Vagina (tissue), 2 donors: ENCODE data around the gene RNPEPL1. TPM values are rescaled to one million over a fixed set of nuclear protein-coding genes. Genes with fewer than 3 reads are reported as not detected.

ENCODE experiments used
- DNase-seq, 2 donors: peaks; one replicate each; pipeline ENCODE4 v3.0.0-alpha.2; 2017; ENCODE audit errors: extremely low spot score in 2 of 2
- H3K27ac ChIP-seq: fragments of 200-600 bp; sonication (generic); one replicate; pipeline ENCODE4 v1.5.1; 2019
- H3K27me3 ChIP-seq: fragments of 200-600 bp; sonication (generic); one replicate; pipeline ENCODE4 v1.5.1; 2019
- H3K36me3 ChIP-seq, 2 donors: fragments of 200-600 bp; sonication (generic); one replicate each; pipeline ENCODE4 v1.5.1; 2017 to 2019
- H3K4me1 ChIP-seq: fragments of 200-600 bp; sonication (generic); one replicate; pipeline ENCODE4 v1.5.1; 2019
- H3K4me3 ChIP-seq, 2 donors: fragments of 200-600 bp; sonication (generic); 1 replicate in 1 of 2; 2 replicates in 1 of 2; pipeline ENCODE4 v1.5.1; 2016 to 2019
- H3K9me3 ChIP-seq: fragments of 200-600 bp; sonication (generic); one replicate; pipeline ENCODE4 v1.5.1; 2019
- POLR2A ChIP-seq, 2 donors: fragments of 450-650 bp; IDR thresholded peaks; one replicate each; pipeline ENCODE4 v1.6.1; 2017; ENCODE audit warnings: antibody characterized with exemption in 2 of 2, mild to moderate bottlenecking in 2 of 2, moderate library complexity in 2 of 2
- POLR2AphosphoS5 ChIP-seq, 2 donors: sonication (generic); formaldehyde crosslinking; IDR thresholded peaks; one replicate each; pipeline ENCODE4 v1.9.0; 2017; ENCODE audit warnings: antibody characterized with exemption in 2 of 2, mild to moderate bottlenecking in 2 of 2, low read depth in 1 of 2; ENCODE audit not compliant: insufficient read depth in 1 of 2
- intact Hi-C: fragments of 100-400 bp; cut with DNase I; formaldehyde crosslinking; loops from one replicate; pipeline ENCODE4 v1.15.1; 2023
- total RNA-seq: library from RNA; depleted of rRNA; stranded (reverse); fragments of >200 nt; gene quantifications from one replicate; pipeline ENCODE4 v1.2.3, GENCODE V29; 2016
- TF ChIP-seq, protein P1 (sequence below), 3 experiments: fragments of 450-650 bp in 2 of 3; fragments of 200-600 bp in 1 of 3; sonication (generic) in 1 of 3; IDR thresholded peaks; one replicate each; pipeline ENCODE4 v1.5.1; 2017 to 2019; ENCODE audit warnings: antibody characterized with exemption in 3 of 3, mild to moderate bottlenecking in 2 of 3, moderate library complexity in 2 of 3

RNPEPL1 gene
- total RNA-seq, 1 donor from 2014 or later: 65.1 TPM

DNA sequence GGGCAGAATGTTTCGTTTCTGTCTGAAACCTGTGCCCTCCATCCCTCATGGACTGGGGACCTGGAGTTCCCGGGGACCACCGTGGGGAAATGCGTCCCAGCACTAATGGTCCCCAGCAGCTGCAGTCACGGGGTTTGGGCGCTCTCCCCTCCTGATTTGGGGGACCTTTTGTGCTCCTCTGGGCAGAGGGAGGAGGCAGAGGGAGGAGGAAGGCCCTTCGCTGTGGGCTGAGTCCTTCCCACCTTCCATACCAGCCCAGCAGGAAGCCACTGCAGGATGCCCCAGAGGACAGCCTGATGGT, 60.2 kb downstream of the RNPEPL1 start:
- intact Hi-C loops: no loop called here
- no peak for TF ChIP-seq POLR2A (IDR thresholded peaks at IDR 0.05)
- TF ChIP-seq, protein P1, sequence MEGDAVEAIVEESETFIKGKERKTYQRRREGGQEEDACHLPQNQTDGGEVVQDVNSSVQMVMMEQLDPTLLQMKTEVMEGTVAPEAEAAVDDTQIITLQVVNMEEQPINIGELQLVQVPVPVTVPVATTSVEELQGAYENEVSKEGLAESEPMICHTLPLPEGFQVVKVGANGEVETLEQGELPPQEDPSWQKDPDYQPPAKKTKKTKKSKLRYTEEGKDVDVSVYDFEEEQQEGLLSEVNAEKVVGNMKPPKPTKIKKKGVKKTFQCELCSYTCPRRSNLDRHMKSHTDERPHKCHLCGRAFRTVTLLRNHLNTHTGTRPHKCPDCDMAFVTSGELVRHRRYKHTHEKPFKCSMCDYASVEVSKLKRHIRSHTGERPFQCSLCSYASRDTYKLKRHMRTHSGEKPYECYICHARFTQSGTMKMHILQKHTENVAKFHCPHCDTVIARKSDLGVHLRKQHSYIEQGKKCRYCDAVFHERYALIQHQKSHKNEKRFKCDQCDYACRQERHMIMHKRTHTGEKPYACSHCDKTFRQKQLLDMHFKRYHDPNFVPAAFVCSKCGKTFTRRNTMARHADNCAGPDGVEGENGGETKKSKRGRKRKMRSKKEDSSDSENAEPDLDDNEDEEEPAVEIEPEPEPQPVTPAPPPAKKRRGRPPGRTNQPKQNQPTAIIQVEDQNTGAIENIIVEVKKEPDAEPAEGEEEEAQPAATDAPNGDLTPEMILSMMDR (IDR thresholded peaks at IDR 0.05): no peak
- TF ChIP-seq POLR2AphosphoS5 (IDR thresholded peaks at IDR 0.05; ENCODE audit: insufficient read depth in 1 of 2, low read depth in 1 of 2): no peak

DNA sequence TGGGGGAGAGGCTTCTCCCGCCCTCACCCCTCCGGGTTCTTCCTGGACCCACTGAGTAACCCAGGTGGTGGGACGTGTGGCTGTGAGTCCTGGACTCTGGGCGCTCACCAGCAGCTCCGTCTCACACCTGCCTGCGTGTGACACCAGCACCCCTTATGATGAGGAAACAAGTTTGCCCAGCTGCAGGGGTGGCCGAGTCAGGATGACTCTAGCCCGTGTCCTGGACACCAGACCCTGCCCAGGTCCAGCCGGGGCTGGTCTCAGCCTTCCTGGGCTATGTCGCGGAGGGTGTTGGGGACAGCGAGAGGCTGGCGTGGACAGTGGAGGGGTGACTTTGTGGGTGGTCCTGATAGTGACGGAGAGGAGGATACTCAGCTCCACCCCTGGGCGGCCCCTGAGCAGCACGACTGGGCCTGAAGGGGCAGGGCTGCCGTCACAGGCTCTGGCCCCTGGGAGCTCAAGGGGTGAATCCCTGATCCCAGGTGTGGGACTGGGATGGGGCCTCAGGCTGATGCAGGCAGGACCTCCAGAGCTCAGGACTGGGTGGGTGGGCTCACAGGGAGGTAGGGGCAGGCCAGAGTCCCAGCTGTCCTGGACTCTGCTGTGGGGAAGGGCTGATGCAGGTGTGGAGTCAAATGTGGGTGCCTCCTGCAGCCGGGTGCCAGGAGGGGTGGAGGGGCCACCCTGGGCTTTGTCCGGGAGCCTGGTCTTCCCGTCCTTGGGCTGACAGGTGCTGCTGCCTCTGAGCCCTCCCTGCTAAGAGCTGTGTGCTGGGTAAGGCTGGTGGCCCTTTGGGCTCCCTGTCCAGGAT, 60.7 kb downstream of the RNPEPL1 start:
- no peaks in the 10 kb centered on the region for H3K9me3 ChIP-seq
- no peaks in the 10 kb centered on the region for H3K36me3 ChIP-seq
- intact Hi-C loops: no loop called here
- H3K4me3 ChIP-seq: no peak overlapping the region
- H3K4me1 ChIP-seq: peaks cover 12% of the 10 kb centered on the region
- no peak for DNase-seq
- no peak overlapping the region for H3K27ac ChIP-seq
- TF ChIP-seq, protein P1 (IDR thresholded peaks at IDR 0.05): no peak
- no peak for TF ChIP-seq POLR2AphosphoS5 (IDR thresholded peaks at IDR 0.05; ENCODE audit: insufficient read depth in 1 of 2, low read depth in 1 of 2)
- no peak for TF ChIP-seq POLR2A (IDR thresholded peaks at IDR 0.05)
- no peaks in the 10 kb centered on the region for H3K27me3 ChIP-seq

More for the DNA sequence above, 60.2 kb downstream of the RNPEPL1 start:
- Histone ChIP-seq H3K4me3 (no peak overlapping the region), H3K27me3 (no peaks in the 10 kb centered on the region), H3K4me1 (peaks cover 12% of the 10 kb centered on the region), H3K36me3 (no peaks in the 10 kb centered on the region), H3K9me3 (no peaks in the 10 kb centered on the region), H3K27ac (no peak overlapping the region)
- DNase-seq: no peak

DNA sequence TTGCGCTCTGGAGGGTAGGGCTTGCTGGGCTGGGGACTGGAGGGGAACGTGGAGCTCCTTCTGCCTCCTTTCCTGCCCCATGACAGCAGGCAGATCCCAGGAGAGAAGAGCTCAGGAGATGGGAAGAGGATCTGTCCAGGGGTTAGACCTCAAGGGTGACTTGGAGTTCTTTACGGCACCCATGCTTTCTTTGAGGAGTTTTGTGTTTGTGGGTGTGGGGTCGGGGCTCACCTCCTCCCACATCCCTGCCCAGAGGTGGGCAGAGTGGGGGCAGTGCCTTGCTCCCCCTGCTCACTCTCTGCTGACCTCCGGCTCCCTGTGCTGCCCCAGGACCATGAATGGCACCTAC, 61.3 kb downstream of the RNPEPL1 start:
- Histone ChIP-seq H3K4me1 (peaks cover 8% of the 10 kb centered on the region), H3K9me3 (no peaks in the 10 kb centered on the region), H3K4me3 (no peak overlapping the region), H3K27ac (no peak overlapping the region), H3K36me3 (no peaks in the 10 kb centered on the region), H3K27me3 (no peaks in the 10 kb centered on the region)
- DNase-seq: no peak
- TF ChIP-seq POLR2AphosphoS5 (IDR thresholded peaks at IDR 0.05; ENCODE audit: insufficient read depth in 1 of 2, low read depth in 1 of 2): no peak
- intact Hi-C loops: no loop called here

DNA sequence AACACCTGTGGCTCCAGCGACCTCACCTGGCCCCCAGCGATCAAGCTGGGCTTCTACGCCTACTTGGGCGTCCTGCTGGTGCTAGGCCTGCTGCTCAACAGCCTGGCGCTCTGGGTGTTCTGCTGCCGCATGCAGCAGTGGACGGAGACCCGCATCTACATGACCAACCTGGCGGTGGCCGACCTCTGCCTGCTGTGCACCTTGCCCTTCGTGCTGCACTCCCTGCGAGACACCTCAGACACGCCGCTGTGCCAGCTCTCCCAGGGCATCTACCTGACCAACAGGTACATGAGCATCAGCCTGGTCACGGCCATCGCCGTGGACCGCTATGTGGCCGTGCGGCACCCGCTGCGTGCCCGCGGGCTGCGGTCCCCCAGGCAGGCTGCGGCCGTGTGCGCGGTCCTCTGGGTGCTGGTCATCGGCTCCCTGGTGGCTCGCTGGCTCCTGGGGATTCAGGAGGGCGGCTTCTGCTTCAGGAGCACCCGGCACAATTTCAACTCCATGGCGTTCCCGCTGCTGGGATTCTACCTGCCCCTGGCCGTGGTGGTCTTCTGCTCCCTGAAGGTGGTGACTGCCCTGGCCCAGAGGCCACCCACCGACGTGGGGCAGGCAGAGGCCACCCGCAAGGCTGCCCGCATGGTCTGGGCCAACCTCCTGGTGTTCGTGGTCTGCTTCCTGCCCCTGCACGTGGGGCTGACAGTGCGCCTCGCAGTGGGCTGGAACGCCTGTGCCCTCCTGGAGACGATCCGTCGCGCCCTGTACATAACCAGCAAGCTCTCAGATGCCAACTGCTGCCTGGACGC, 61.9 kb downstream of the RNPEPL1 start:
- intact Hi-C loops: no loop called here
- peaks cover 3% of the 10 kb centered on the region for H3K4me1 ChIP-seq
- H3K4me3 ChIP-seq: no peak overlapping the region
- H3K9me3 ChIP-seq: no peaks in the 10 kb centered on the region
- TF ChIP-seq POLR2AphosphoS5 (IDR thresholded peaks at IDR 0.05; ENCODE audit: insufficient read depth in 1 of 2, low read depth in 1 of 2): no peak
- TF ChIP-seq POLR2A (IDR thresholded peaks at IDR 0.05): no peak
- TF ChIP-seq, protein P1 (IDR thresholded peaks at IDR 0.05): no peak
- H3K27ac ChIP-seq: no peak overlapping the region
- no peak for DNase-seq
- H3K27me3 ChIP-seq: no peaks in the 10 kb centered on the region
- no peaks in the 10 kb centered on the region for H3K36me3 ChIP-seq

Other genes with a start within 250 kb of the RNPEPL1 start
- gene GPC1, start 132.8 kb upstream of the RNPEPL1 start, total RNA-seq: 73.2 TPM
- gene ANKMY1, start 10.5 kb upstream of the RNPEPL1 start, total RNA-seq: 20.6 TPM
- 5.9 TPM for gene DUSP28, start 8.1 kb upstream of the RNPEPL1 start, total RNA-seq
- gene CAPN10, start 18.2 kb downstream of the RNPEPL1 start, total RNA-seq: 14.2 TPM
- gene GPR35, start 57.0 kb downstream of the RNPEPL1 start, total RNA-seq: 3.9 TPM
- not detected for gene AQP12B, start 114.4 kb downstream of the RNPEPL1 start, total RNA-seq
- not detected for gene AQP12A, start 123.4 kb downstream of the RNPEPL1 start, total RNA-seq